ENCODE data around the gene LSMEM2.
"Not testable (repeated sequence)": the region's sequence is repeated elsewhere in the genome, so short reads cannot be mapped to it uniquely, and the experiment has no call there.

LSMEM2 gene

DNA sequence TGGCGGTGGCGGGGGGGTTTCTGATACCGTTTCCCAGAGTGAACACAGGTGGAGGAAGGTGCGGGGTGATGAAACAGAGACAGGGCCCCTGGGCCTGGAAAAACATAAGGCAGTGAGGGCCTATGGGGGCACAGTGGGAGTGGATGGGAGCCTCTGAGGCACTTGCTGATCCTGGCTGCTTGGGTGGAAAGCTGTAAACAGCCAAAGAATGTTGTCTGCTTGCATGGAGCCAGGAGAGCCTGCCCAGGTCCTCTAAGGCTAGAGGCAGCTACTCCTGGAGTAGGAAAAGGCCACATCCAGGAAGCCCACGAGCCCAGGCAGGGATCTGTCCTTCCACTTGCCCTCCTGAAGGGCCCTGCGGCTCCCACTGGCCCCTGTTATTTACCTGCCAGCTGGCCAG, 12.9 kb upstream of the LSMEM2 start:
- no peak for DNase-seq

DNA sequence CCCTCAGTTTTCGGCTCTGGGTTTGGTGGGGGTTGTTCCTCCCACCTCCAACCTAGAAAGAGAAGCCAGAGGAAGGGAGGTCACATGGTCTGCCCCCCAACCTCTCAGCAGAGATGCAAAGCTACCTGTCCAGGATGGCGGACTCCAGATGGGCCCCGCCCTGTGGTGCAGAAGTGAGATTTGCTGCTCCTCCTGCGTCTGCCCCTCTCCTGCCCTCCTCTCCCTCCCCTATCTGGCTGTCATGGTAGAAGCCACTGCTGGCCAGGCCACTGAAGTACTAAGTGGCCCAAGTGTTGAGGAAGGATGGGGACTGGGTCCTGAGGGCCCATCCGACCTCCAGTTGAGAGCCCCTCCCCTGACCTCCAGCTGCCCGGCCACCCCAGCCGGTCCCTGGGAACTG, 12.1 kb upstream of the LSMEM2 start:
- no peak for DNase-seq

DNA sequence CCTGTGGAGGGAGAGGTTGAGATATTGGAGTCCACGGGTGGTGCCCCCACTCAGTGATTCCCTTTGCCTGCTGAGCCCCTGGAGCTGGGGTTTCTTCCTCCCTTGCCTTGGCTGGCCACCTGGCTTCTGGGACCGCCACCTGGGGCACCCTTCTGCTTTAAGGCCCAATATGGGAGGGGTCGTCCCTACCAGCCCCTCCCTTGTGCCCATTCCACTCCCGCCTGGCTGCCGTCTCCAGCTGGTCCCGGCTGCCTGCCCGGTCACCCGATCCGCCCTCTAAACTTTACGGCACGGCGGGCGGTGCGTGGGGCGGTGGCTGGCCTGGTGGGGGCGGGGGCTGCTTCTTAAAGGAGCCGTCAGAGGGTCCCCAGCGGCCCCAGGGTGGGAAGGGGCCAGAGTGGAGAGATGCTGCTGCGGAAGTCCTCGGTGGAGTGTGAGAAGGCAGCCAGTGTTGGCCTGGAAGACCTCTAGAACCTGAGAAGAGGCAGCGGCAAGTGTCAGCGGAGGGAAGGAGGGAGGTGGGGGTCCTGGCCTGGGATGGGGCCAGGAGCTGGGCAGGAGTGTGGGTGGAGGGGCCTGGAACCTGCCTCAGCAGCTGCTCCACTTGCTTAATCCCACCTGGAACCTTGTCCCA, 11.5 kb upstream of the LSMEM2 start:
- DNase-seq, result no peak

DNA sequence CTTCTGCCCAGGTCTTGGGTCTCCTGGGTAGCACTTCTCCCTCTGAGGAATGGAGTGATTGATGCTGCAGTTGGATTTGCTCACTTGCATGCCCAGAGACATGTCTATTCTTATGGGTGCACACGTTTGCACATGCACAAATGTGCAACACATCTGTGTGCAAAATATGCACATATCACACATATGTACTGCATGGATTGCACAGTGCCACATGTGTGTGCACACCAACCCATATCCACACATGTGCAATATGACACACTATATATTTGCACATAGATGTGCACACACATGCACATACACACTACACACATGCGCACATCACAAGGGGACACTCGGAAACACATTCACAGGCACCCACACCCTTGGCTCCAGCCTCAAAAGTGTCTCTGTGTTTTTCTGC, 10.6 kb upstream of the LSMEM2 start:
- DNase-seq, result no peak

DNA sequence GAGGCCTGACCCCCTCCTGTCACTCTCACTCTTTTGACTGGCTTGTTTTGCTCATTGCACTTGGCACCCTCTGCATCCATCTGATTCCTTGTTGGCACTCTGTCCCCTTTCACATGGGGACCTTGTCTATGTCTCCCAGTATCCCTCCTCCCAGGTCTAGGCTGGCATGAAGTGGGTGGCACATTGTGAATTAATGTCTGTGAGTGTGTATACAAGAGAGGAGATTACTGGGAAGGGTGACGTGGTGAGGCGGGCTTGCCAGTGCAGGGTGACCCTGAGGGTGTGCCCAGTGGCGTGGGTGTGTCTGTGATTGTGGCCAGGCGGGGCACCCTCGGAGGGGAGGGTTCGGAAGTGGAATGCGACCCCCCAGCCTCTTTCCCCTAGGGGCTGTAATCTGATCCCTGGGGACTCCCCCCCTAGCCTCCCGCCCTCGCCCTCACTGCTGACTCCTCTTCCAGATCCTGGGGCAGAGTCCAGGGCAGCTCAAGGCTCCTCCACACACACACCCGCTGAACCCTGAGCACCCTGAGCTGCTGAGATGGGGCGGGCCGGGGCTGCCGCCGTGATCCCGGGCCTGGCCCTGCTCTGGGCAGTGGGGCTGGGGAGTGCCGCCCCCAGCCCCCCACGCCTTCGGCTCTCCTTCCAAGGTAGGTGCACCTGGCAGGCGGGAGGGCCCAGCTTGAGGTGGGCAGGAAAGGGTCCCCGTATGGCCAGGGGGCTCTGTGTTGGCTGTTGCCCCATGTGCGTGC, 10.0 kb upstream of the LSMEM2 start, which contains the start of gene SEMA3B:
Gene SEMA3B (plus strand): TSS at position 445 of the 749 bp plus-strand sequence. CDS start 94 bp downstream, at position 539.
- DNase-seq, result no peak

DNA sequence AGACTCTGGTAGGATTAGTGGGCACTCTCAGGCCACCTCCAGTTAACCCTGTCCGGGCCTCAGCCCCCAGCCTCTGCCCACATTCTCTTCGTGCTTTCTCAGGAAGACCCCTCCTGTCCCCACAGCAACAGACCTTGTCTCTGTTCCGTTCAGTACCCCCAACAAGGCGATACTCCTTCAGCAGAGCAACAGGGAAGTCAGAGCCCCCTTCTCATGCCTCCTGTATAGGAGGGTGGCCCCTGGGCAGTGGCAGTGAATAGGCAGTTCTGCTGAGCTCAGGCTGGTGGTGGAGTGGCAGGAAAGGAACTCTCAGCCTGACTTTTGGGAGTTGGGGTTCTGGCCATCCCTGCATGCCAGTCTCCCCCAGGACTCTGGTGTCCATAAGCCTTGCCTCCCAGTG, 9.4 kb upstream of the LSMEM2 start:
- DNase-seq, result no peak

DNA sequence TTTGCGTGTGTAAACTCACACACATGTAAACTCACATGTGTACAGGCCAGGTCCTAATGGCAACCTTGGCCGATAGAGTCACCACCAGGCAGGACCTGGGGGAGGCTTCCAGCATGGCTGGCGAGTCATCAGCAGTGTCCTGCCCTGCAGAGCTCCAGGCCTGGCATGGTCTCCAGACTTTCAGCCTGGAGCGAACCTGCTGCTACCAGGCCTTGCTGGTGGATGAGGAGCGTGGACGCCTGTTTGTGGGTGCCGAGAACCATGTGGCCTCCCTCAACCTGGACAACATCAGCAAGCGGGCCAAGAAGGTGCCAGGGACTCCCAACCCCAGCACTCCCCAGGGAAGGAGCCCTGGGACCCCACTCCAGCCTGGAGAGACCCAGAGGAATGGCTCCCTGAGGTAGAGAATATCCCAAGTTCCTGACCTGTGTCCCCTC, 8.9 kb upstream of the LSMEM2 start:
- no peak for DNase-seq

DNA sequence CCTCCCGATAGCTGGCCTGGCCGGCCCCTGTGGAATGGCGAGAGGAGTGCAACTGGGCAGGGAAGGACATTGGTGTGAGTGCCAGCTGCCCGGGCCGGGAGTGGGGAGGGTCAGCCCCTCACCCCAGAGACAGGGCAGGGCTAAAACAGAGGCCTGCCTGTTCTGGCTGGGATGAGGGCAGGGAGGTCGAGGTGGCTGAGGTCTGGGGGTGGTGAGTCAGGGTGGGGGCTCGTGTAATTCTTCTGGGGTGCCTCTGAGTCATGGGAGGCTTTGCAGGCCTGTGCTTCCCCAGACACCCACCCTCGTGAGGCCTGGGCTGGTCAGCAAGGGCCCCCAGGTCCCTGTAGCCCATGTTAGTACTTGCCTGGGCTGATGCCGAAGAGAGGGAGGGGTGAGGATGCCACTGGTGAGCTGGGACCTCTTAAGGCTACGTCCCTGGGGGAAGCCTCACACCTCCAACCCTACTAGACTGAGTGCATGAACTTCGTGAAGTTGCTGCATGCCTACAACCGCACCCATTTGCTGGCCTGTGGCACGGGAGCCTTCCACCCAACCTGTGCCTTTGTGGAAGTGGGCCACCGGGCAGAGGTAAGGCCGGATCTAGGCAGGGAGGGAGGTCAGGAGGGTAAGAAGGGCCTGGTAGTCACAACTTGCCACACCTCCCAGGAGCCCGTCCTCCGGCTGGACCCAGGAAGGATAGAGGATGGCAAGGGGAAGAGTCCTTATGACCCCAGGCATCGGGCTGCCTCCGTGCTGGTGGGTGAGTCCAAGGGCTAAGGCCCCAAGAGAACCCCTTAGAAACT, 8.3 kb upstream of the LSMEM2 start:
- no peak for DNase-seq

DNA sequence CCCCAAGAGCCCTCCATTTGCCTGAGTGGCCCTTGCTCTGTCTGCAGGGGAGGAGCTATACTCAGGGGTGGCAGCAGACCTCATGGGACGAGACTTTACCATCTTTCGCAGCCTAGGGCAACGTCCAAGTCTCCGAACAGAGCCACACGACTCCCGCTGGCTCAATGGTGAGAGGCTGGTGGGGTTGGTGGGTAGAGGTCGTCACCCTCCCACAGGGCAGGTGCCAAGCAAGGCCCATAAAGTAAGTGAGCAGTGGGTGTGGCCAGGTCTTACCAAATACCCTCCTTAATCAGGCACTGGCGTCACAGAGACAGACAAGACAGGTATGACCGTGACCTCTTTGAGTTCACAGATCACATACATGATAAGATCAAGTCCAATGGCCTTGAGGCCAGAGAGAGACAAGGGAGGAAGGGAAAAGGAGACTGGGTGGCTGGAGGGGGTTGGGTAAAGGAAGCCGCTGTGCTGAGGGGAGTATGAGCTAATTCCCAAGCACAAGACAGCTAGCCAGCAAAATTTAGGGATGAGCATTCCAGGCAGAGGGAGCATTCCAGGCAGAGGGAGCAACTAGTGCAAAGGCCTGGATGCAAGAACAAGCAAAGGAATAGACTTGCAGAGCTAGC, 7.5 kb upstream of the LSMEM2 start:
- no peak for DNase-seq

DNA sequence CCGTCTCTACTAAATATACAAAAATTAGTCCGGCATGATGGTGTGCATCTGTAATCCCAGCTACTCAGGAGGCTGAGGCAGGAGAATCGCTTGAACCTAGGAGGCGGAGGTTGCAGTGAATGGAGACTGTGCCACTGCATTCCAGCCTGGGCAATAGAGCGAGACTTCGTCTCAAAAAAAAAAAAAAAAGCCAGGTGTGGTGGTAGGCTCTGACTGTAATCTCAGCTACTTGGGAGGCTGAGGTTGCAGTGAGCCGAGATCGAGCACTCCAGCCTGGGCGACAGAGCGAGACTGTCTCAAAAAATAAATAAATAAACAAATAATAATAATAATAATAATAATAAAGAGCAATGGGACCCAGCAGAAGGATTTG, 6.4 kb upstream of the LSMEM2 start:
- DNase-seq, result not testable (repeated sequence)

DNA sequence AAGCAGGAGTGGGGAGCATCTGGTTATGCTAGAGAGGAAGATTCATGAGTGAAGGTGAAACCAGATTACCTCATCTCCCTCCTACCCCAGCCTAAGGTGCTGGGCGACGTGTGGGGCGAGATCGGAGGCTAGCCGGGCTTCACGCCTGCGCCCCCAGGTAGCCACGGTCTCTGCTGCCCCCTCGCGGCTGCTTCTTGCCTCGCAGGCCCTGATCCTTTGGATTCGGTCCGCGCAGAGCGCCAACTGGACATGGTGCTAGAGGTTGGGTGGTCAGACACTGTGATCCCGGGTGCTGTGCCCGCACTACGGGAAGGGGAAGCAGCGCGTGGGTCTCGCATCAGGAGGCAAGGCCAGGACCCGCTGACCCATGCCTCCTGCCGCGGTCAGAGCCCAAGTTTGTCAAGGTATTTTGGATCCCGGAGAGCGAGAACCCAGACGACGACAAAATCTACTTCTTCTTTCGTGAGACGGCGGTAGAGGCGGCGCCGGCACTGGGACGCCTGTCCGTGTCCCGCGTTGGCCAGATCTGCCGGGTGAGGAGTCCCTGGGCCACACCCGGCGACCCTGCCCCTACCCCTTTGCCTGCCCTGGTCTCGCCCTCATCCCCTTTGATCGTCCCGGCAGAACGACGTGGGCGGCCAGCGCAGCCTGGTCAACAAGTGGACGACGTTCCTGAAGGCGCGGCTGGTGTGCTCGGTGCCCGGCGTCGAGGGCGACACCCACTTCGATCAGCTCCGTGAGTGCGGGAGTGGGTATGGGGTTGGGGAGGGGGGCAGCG, 5.8 kb upstream of the LSMEM2 start:
- no peak for DNase-seq

DNA sequence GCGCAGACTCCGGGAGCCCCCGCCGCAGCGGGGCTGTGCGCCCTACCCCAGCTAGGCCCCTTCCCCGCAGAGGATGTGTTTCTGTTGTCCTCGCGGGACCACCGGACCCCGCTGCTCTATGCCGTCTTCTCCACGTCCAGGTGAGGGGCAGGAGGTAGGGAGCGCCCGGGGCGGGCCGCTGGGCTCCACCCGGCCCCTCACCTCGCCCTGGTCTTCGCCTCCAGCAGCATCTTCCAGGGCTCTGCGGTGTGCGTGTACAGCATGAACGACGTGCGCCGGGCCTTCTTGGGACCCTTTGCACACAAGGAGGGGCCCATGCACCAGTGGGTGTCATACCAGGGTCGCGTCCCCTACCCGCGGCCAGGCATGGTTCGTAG, 5.2 kb upstream of the LSMEM2 start:
- no peak for DNase-seq

DNA sequence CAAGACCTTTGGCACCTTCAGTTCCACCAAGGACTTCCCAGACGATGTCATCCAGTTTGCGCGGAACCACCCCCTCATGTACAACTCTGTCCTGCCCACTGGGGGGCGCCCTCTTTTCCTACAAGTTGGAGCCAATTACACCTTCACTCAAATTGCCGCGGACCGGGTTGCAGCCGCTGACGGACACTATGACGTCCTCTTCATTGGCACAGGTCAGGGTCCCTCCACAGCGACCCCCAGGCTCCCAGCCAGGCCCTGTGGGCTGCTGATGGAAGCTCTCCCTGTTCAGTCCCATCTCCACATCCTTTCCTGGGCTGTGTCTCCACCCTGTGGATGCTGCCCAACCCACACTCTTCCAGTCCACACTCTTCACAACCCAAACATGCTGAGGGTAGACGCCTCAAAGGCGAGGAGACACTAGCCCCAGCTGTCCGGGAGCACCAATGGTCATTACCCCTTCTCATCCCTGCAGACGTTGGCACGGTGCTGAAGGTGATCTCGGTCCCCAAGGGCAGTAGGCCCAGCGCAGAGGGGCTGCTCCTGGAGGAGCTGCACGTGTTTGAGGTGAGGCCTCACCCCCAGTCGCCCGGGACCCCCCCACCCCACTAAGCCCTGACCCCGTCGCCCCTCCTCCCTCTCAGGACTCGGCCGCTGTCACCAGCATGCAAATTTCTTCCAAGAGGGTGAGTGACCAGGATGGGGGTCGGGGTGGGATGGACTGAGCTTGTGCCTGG, 4.3 kb upstream of the LSMEM2 start:
- DNase-seq, result no peak

DNA sequence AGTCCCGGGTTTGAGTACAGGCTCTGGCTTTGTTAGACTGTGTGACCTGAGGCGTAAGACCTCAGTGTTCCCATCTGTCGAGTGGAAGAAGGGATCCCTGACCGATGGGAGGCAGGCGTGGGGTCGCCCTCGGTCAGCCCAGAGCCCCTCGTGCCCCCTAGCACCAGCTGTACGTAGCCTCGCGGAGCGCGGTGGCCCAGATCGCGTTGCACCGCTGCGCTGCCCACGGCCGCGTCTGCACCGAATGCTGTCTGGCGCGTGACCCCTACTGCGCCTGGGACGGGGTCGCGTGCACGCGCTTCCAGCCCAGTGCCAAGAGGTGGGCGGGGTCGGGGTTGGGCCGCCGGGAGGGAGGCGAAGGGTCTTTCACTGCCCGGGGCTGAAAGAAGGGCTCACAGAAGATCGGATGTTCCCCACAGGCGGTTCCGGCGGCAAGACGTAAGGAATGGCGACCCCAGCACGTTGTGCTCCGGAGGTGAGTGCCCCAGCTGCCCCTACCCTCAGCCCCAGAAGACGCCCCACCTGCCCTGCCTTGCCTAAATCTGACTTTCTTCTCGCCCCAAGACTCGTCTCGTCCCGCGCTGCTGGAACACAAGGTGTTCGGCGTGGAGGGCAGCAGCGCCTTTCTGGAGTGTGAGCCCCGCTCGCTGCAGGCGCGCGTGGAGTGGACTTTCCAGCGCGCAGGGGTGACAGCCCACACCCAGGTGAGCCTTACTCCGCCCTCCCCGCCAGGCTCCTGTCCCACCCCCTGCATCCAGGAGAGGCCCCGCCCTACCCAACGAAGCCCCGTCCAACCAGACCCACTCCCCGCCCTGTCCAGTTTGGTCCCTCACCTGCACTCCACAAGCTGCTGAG, 3.5 kb upstream of the LSMEM2 start:
- no peak for DNase-seq

DNA sequence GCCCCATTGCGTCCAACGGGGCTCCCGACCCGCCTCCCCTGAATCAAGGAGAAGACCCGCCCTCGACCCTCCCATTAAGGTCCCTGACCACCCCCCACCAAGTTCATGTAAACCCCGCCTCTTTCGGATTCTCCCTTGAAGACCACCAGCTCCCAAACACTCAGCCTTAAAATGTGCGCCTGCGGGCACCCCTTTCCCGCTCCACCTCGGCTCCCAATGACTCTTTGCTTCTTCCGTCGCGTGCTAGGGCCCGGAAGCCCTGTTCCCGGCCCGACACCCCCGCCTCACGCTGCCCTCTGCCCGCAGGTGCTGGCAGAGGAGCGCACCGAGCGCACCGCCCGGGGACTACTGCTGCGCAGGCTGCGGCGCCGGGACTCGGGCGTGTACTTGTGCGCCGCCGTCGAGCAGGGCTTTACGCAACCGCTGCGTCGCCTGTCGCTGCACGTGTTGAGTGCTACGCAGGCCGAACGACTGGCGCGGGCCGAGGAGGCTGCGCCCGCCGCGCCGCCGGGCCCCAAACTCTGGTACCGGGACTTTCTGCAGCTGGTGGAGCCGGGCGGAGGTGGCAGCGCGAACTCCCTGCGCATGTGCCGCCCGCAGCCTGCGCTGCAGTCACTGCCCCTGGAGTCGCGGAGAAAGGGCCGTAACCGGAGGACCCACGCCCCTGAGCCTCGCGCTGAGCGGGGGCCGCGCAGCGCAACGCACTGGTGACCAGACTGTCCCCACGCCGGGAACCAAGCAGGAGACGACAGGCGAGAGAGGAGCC, 2.7 kb upstream of the LSMEM2 start:
- DNase-seq, result no peak

DNA sequence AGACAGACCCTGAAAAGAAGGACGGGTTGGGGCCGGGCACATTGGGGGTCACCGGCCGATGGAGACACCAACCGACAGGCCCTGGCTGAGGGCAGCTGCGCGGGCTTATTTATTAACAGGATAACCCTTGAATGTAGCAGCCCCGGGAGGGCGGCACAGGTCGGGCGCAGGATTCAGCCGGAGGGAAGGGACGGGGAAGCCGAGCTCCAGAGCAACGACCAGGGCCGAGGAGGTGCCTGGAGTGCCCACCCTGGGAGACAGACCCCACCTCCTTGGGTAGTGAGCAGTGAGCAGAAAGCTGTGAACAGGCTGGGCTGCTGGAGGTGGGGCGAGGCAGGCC, 2.2 kb upstream of the LSMEM2 start:
- no peak for DNase-seq

DNA sequence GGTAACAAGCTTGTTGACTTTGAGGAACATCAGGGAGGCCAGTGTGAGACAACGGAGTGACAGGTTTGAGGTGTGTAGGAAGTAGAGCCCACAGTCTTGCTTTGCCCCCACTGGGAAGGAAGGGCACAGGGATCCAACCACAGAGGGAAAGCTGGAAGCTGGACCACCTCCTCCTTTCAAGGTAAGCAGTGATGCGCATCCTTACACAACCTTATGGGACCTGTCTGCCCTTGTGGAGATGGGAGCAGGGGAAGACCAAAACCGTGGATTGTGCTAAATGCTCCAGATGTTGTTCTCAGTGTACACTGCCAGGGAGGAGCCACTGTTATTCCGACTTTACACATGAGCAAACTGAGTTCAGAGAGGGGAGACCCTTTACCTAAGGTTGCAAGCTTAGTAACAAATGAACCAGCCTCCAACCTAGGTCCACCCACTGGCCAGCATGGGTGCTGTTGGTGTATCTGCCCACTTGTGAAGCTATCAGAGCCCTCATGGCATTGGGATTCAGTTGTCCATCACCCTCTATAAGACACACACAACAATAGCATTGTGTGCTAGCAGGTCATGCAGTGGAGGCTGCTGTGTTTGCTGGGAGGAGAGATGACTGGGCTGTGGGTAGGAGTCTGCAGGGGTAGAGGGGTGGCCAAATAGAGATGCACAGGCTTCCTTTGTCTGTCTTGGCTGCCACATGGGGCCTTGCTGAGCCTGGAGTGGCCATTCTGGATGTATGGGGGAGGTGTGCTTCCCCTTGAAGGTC, 586 bp upstream of the LSMEM2 start:
- no peak for DNase-seq

DNA sequence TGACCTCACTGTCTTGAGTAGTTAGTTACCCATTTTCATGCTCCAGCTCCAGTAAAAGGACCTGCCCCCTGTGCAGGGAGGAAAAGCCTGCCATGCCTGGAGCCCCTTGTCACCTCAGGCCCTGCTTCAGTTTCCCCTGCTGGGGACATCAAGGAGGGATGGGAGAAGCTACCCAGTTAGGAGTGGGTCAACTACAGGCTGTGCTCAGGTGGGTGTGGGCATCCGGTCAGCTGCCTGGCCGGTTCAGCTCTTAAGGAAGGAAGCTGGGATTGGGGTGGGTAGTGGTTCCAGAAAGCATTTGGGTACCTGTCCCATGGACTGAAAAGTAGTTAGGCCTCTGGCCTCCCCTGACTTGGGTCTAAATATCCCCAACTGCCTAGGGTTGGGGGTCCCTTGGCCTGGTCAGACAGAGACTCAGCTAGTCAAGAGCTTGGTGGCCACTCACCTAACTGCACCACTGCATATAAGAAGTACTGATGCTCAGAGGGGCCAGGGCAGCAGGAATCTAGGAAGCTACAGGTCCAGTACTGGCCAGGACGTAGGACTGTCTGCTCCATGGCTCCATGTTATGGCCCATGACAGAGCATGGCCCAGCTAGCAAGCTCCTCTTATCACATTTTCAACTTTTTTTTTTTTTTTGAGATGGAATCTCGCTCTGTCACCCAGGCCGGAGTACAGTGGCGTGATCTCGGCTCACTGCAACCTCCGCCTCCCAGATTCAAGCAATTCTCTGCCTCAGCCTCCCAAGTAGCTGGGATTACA, 549 bp downstream of the LSMEM2 start:
- DNase-seq, result no peak

DNA sequence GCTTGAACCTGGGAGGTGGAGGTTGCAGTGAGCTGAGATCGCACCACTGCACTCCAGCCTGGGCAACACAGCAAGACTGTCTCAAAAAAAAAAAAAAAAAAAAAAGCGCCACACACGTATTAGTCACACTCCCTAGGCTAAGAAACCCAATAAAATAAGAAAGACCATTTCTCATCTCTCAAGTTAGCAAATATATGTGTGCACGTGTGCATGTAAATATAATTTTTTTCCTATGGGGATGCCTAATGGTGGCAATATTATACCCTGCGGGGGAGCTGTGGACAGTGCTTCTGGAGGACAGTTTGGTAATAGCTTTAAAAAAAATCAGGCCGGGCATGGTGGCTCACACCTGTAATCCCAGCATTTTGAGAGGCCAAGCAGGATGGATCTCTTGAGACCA, 5.2 kb downstream of the LSMEM2 start:
- not testable (repeated sequence) for DNase-seq

Measured in SIG-M5 (cell line).